SH-SY5Y (cell line): ENCODE measurements around the gene SH3YL1.

Source experiments
- GATA2 ChIP-seq: IDR thresholded peaks from 2 replicates; pipeline ENCODE4 v1.6.1; 2011; ENCODE audit warnings: mild to moderate bottlenecking, low read depth, low read length
- GATA3 ChIP-seq: IDR thresholded peaks from 2 replicates; pipeline ENCODE4 v1.6.1; 2011; ENCODE audit warnings: low read depth, mild to moderate bottlenecking, low read length, moderate library complexity

SH3YL1 gene, protein sequence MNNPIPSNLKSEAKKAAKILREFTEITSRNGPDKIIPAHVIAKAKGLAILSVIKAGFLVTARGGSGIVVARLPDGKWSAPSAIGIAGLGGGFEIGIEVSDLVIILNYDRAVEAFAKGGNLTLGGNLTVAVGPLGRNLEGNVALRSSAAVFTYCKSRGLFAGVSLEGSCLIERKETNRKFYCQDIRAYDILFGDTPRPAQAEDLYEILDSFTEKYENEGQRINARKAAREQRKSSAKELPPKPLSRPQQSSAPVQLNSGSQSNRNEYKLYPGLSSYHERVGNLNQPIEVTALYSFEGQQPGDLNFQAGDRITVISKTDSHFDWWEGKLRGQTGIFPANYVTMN

DNA sequence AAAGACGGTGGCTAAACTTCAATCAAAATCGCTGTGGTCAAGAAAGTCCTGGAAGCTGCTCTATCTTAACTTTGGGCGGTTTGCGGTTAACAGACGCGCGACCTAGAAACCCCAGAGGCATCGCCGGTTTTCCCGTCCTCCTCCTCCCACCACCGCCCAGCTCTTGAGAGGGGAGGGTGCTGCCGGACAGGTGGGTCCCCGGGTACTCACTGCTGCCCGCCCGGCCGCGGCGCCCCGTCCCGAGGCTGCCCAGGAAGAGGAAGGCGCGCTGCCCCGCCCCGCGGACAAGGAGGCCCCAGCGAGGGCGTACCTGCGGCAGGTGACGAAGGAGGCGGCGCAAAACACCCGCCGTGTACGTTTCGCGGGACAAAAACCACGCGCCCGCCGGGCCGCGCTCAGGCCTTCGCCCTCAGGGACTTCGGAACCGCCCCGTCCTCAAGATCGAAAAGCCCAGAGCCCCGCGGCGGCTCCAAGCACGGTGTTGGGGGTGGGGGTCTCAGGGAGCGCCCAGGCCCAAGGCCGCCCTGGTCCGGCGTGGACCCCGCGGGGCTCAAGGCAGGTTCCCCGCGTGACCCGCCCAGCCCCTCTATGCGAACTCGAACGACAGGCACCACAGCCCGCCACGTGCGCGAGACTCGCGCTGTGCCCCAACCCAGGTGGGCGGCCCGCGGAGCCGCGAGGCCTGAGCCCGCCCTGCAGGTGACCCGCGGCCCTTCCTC lies at the start of gene SH3YL1:
Gene SH3YL1 (minus strand): TSS at position 259 of the 719 bp plus-strand sequence. CDS start 48 bp downstream, at position 211.
- TF ChIP-seq GATA2 (no peak), GATA3 (no peak)

DNA sequence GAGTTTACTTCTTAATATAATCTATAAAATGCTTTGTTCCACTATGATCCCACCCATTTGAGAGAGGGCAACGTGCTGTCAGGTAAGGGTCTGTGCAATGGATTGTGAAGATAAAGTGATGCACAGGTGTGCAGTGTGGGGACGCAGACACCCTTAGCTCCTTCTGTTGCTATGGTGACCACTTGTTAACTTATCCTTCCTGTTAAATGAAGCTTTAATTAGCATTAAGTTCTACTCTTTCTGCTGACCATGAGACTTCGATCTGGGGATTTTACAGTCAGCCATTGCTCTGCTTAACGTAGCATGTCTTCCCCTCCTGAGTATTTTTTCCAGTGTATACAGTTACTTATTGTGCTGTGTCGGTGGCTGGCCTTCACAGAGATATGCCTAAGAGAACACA lies 47.2 kb upstream of the SH3YL1 start:
- TF ChIP-seq GATA2 (no peak), GATA3 (no peak)

DNA sequence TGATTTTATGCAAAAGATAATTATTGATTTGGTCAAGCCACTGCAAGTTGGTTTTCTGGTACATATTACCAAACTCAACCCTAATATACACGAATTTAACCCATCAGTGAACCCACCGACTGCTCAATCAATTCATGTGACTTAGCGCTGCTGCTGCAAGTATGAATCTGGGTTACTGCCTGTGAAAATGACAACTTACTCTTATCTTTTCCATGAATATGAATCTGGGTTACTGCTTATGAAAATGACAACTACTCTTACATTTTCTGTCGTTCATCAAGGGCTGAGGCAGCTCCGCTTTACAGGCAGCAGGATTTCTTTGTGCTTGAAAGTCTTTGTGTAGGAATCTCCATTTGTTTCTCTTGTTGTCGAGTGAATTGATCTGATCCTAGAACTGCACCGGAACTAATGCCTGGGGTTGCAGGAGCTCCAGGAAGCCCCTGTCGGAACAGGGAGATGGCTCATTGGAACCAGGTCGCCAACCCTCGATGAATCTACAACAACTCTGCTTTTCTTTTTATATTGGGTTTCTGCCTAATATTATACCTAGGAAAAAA lies 46.2 kb upstream of the SH3YL1 start:
- TF ChIP-seq GATA2 (no peak), GATA3 (no peak)

DNA sequence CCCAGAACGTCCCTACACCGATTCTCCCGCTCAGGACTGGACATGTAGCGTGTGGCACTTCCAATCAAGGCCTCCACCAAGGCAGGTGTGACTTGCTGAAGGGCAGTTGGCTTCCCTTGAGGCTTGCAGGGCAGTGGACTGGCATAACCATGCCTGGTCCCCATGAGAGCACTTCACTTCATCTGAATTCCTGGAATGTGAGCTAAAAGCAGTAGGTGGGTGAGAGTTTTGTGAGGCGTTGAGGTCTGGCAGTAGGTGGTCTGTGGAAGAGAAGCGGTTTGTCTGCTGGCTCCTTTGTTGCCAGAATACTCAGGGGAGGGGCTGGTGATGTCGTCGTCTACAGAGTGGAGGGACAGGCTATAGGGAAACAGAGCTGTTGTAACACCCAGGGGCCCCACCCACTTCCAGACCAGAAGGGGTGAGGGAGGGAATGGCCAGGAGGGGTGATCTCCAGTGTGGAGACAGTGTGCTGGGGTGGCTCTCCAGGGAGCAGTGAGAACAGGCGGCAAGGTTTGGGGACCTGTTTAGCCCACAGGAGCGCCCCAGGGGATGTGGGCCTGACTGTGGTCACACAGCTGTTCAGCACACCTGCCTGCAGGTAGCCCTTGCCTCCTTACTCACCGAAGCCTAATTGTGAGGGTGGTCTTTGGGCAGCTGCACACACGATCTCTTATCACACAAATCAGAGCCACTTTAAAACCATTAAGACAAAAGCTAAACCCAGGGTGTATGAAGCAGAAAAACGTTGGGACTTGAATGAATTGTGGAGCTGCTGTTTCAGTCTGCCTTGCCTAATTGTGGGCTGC lies 45.5 kb upstream of the SH3YL1 start:
- TF ChIP-seq GATA3 (no peak), GATA2 (peak; percentile 46; the same call in 1 of the 2 replicates)

DNA sequence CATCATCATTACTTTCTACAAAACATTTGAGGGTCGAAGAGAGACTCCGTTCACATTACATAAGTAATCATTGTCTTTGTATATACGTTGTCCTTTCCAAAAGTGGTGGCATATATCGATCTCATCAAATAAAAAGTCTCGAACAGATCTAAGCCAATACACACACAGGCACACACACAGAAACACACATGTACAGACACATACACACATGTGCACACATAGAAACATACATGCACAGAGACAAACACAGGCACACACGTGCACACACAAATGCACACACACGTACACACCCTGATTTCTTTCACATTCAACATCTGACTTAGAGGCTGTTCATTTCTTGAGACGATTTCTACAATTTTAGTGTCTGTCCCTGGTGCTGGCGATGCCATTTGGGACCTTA lies 41.5 kb upstream of the SH3YL1 start:
- no peak for TF ChIP-seq GATA2

DNA sequence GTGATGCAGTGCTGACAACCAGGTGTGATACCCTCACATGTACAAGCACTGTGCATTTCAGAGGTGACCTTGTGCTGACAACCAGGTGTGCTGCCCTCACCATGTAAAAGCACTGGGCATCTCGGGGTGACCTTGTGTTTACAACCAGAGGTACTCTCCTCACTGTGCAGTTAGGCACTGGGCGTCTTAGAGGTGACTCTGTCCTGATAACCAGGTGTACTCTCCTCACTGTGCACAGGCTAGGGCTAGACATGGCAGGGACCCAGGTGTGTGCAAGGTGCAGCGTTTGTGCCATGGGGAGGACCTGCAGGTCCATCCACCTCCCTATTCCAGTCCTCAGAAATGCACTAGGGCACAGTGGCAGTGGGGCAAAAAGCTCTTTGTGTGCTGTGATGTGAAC lies 32.5 kb upstream of the SH3YL1 start:
- TF ChIP-seq GATA3 (no peak), GATA2 (no peak)

DNA sequence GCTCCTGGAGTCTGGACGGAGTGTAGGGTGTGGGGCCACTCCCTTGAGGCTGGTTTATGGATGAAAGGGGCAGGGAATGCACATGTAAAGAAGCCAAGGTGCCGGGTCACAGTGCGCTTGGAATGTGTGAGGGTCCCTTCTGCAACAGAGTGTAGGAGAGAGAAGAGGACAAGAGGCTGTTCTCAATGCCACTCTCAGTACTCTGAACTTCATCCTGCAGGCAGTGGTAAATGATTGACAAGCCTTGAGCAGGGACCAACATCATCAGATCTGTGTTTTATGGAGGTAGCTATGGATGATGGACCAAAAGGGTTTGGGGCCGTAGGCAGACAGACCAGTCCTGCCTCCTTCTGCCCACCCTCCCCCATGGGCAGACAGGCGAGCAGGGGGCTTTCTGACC lies 31.3 kb upstream of the SH3YL1 start:
- TF ChIP-seq GATA2: no peak
- TF ChIP-seq GATA3: no peak

DNA sequence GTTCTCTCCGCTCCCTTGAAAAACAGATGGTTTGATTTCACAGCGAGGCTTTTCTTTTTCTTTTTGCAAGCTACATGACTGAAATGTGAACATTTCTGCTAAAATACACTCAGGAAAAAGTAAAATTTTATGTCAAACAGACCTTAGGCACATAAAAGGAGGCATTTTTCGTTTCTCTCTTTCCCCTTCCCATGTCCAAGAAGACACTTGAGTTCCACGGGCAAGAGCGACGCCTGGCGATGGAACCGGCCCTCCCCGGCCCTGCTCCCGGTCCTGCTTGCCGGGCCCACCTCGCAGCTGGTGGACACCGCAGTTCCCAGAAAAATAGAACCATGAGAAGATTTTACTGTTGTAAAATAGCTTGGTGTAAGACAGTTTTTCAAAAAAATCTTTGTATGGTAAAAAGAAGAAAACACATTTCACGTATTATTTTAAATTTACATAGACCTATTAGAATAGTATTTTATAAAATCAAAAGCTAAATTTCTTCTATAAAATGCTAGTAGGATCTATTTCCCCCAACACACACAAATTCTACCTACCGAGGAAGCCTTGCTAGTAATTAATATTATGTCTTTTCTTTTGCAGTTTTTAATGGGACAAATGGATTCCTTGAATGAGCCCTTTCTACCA lies 26.4 kb upstream of the SH3YL1 start:
- no peak for TF ChIP-seq GATA3
- TF ChIP-seq GATA2: no peak

DNA sequence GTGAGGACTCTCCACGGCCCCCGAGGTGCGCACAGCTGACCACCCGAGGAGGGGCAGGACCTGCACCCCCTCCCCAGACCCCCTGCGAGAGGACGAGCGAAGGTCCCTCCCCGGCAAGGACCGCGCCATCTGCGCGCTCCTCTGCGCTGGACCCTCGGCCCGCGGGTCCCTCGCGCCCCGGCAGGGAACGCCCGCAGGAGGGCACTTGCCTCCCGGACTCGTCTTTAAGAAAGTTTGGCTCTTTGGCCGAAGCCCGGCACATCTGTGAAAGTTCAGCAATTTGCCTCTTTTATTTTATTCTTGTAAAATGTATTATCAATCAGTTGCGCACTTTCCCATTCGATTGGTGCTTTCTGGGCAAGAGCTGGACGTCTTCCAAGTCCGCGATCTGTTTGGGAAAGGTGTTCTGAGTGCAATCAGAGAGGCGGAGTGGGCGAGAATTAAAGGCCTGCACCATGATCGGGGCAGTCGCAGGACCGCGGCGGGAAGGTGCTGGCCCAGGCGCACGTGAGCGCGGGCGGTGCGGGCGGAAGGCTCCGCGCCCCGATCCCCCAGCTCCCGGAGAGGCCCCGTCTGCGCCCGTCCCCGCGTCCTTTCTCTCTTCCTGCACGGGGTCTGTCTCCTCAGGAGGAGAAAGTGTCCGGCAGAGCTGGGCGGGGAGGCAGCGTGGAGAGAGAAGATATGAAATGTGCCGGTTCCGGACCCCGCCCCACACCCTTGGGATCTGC lies 25.7 kb upstream of the SH3YL1 start:
- TF ChIP-seq GATA2 (no peak), GATA3 (no peak)

DNA sequence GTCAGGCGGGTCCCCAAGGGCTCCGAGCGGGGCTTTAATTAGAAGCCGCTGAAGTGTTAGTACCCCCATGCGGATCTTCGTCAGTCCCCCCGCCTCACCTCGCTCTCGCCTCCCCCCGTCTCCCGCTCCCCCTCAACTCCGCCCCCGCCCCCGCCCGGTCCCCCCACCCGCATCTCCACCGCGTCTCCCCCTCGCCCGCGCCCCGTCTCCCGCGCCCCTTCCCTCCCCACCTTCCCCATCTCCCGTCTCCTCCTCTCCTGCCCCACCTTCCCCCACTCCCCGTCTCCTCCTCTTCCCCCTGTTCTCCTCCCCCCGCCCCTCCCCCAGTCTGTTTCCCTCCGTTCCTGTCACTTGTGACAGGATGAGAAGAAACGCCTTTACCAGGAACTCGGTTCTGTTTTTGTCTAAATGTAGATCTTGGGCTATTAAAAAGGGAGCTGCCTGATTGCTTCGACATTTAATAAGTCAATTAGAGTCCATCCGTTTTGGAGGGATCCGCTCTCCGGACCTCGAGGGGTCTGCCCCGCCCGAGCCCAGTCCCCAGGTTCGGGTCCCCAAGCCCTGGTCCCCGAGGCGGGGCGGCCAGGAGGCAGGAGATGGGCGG lies 25.0 kb upstream of the SH3YL1 start:
- TF ChIP-seq GATA2: no peak
- no peak for TF ChIP-seq GATA3

DNA sequence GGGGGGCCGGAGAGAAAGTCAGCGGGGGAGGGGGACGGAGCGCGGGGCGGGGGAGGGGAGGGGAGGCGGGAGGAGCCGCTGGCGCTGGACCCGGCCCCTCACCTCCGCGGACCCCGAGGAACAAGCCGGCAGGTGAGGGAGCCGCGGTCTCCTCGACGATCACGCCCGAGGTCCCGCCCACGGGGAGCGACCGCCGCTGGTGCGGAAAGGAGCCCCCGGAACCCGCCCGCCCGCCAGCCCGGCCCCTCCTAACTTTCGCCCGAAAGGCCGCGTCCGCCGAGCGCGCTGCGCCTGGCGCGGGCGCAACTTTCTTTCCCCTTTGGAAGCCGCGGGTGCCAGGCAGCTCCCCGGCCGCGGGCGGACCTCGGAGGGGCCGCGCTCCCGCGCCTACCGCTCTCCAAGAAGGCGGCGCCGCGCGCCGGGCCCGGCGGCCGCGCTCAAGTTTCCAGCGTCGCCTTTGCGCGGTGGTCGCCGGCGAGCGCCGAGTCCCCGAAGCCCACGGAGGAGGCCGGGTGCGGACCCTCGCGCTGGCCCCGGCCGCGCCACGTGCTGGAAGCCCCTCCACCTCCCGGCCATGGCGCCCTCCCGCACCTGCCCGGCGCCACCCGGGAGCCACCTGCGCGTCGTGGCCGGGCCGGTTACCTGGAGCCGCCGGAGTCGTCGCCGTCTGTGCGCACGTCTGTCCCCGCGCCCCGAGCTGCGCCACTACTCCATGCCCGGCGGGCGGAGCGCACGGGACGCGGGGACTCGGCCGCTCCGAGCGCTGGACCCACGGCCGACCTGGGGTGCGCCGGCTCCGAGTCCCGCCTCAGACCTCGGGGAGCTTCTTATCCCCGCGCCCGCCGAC lies 24.3 kb upstream of the SH3YL1 start, which contains the start of gene ALKAL2:
Gene ALKAL2 (minus strand): TSS at position 181 of the 847 bp plus-strand sequence. CDS start 256 bp downstream, outside the sequence.
- TF ChIP-seq GATA3 (no peak), GATA2 (no peak)

DNA sequence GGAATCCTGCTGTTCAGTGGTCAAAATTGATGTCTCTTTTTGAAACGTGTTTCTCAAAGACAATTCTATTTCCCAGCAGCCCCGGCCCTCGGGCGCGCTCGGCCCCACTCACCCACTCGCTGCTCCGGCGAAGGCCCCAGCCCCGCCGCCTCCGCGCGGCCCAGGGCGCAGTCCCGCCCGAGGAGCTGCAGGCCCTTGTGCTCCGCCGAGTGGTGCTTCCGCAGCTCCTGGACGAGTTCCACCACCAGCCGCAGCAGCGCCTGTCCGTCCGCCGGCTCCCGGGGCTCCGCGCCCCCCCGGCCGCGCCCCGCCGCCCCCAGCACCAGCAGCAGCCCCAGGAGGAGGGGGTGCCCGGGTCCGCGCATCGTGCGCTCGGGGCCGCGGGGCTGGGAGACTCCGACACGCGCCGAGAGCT lies 23.6 kb upstream of the SH3YL1 start:
- TF ChIP-seq GATA2 (no peak), GATA3 (no peak)
